Spleen (tissue), 11 donors: Measurements from ENCODE around the gene LIG4. TPM values are rescaled to one million over a fixed set of nuclear protein-coding genes. Genes with fewer than 3 reads are reported as not detected.
A peak's percentile ranks its signal among the peaks of the same experiment; 100 is the strongest.

Source experiments
- DNase-seq: peaks from one replicate; pipeline ENCODE4 v3.0.0-alpha.2; 2020
- H3K27ac ChIP-seq, 8 donors: fragments of 200-600 bp; sonication (generic) in 7 of 8; 1 replicate in 4 of 8; 2 replicates in 4 of 8; pipeline versions ENCODE4 v1.5.0 to v1.8.0; 2016 to 2021; ENCODE audit warnings: inconsistent platforms in 4 of 8, mild to moderate bottlenecking in 4 of 8, moderate library complexity in 1 of 8
- H3K27me3 ChIP-seq, 7 donors: fragments of 200-600 bp; sonication (generic) in 6 of 7; replicated peaks in 1 of 7; 1 replicate in 4 of 7; 2 replicates in 3 of 7; pipeline versions ENCODE4 v1.5.0 to v1.8.0; 2016 to 2021; ENCODE audit warnings: inconsistent platforms in 3 of 7, mild to moderate bottlenecking in 1 of 7
- H3K36me3 ChIP-seq, 6 donors: fragments of 200-600 bp; sonication (generic) in 5 of 6; 1 replicate in 4 of 6; 2 replicates in 2 of 6; pipeline versions ENCODE4 v1.5.0 to v1.8.0; 2016 to 2021; ENCODE audit warnings: inconsistent platforms in 2 of 6
- H3K4me1 ChIP-seq, 6 donors: fragments of 200-600 bp; sonication (generic) in 5 of 6; 1 replicate in 3 of 6; 2 replicates in 3 of 6; pipeline versions ENCODE4 v1.5.0 to v1.8.0; 2016 to 2021; ENCODE audit warnings: inconsistent platforms in 3 of 6
- H3K4me3 ChIP-seq, 8 donors: fragments of 200-600 bp; sonication (generic) in 7 of 8; 1 replicate in 4 of 8; 2 replicates in 4 of 8; pipeline versions ENCODE4 v1.5.0 to v1.8.0; 2016 to 2021; ENCODE audit warnings: inconsistent platforms in 4 of 8, mild to moderate bottlenecking in 4 of 8, moderate library complexity in 2 of 8
- H3K9me3 ChIP-seq, 8 donors: fragments of 200-600 bp; sonication (generic) in 7 of 8; 1 replicate in 4 of 8; 2 replicates in 4 of 8; pipeline versions ENCODE4 v1.5.0 to v1.8.0; 2016 to 2021; ENCODE audit warnings: inconsistent platforms in 4 of 8
- CTCF ChIP-seq, 11 experiments: fragments of 200-600 bp in 7 of 11; fragments of 450-650 bp in 4 of 11; sonication (generic) in 4 of 11; IDR thresholded peaks in 8 of 11; conservative IDR thresholded peaks in 3 of 11; 1 replicate in 7 of 11; 2 replicates in 4 of 11; pipeline versions ENCODE4 v1.4.0 to v1.8.0; 2016 to 2021; ENCODE audit warnings: antibody characterized with exemption in 11 of 11, inconsistent platforms in 4 of 11, mild to moderate bottlenecking in 1 of 11
- POLR2A ChIP-seq, 3 donors: fragments of 450-650 bp; IDR thresholded peaks; one replicate each; pipeline ENCODE4 v1.5.1; 2017; ENCODE audit warnings: antibody characterized with exemption in 3 of 3, mild to moderate bottlenecking in 1 of 3
- POLR2AphosphoS5 ChIP-seq, 3 donors: sonication (generic); formaldehyde crosslinking; IDR thresholded peaks; one replicate each; pipeline ENCODE4 v1.5.1; 2017; ENCODE audit warnings: antibody characterized with exemption in 3 of 3
- WGBS, 5 donors: extraction: QIAGEN DNeasy Blood & Tissue Kit in 3 of 5; methylation state at CpG; one replicate each; pipeline versions ENCODE4 v1.1.5 to v1.1.7; 2013 to 2018; 5-methylcytosine and 5-hydroxymethylcytosine counted together
- intact Hi-C: fragments of 100-400 bp; cut with DNase I; formaldehyde crosslinking; loops from one replicate; pipeline ENCODE4 v1.15.0; 2023; ENCODE audit warnings: low total_unique reads
- polyA plus RNA-seq, 3 donors: library from polyadenylated mRNA; stranded (reverse); fragments of 200-250 nt; gene quantifications; one replicate each; pipeline ENCODE4 v1.2.1, GENCODE V29; 2013
- total RNA-seq, 7 donors: library from RNA; depleted of rRNA in 3 of 7; stranded (reverse); fragments of >200 nt in 3 of 7; fragmentation: NEBNext Ultra II Directional in 4 of 7; extraction: Animal tissue kit (Norgen Biotek cat#: 25700) in 4 of 7; gene quantifications; one replicate each; pipeline versions ENCODE4 v1.1.0 to v1.2.1, GENCODE V29; 2016 to 2021
- donor health status: healthy with polysubstance abuse.
- donor health status: DM: no; HTN: no; CAD: no; lungs with moderate emphysema.
- donor health status: DM: no; HTN: no; CAD: no.
- donor health status: Bipolar disorder and iron deficiency.
- donor health status: healthy.
- donor health status: DM: no; HTN: no; CAD: no.
- donor health status: DM: yes; HTN: yes; CAD: no.

Gene LIG4
- total and polyA plus RNA-seq, 10 donors, result 9.7 to 16.0 (median 11.5) TPM

GRCh38 chr13:108182652-108183051, 32.7 kb downstream of the LIG4 start:
- Histone ChIP-seq H3K27me3 (no peaks in the 10 kb centered on the region), H3K9me3 (no peaks in the 10 kb centered on the region), H3K4me1 (peaks cover 0 to 9% (median 0%) of the 10 kb centered on the region in 6 donors), H3K27ac (no peak overlapping the region), H3K36me3 (no peaks in the 10 kb centered on the region), H3K4me3 (no peak overlapping the region)
- TF ChIP-seq CTCF (IDR thresholded peaks at IDR 0.05 in 8 of 11, conservative IDR thresholded peaks at IDR 0.05 in 3 of 11) (no peak), POLR2A (IDR thresholded peaks at IDR 0.05) (no peak), POLR2AphosphoS5 (IDR thresholded peaks at IDR 0.05) (no peak)
- 73 to 84% (median 79%) methylated on average over 3 of the region's 3 CpGs for WGBS, 5 donors
- intact Hi-C loops, result no loop called here
- no peak for DNase-seq

GRCh38 chr13:108178078-108178477, 37.3 kb downstream of the LIG4 start:
- intact Hi-C loops, result no loop called here
- WGBS, 5 donors, result 84 to 90% (median 86%) methylated on average over 9 of the region's 9 CpGs
- TF ChIP-seq POLR2A (IDR thresholded peaks at IDR 0.05), result no peak
- no peak for TF ChIP-seq CTCF (IDR thresholded peaks at IDR 0.05 in 8 of 11, conservative IDR thresholded peaks at IDR 0.05 in 3 of 11)
- no peak for TF ChIP-seq POLR2AphosphoS5 (IDR thresholded peaks at IDR 0.05)
- H3K36me3 ChIP-seq, result no peaks in the 10 kb centered on the region
- H3K4me1 ChIP-seq, result no peaks in the 10 kb centered on the region
- no peaks in the 10 kb centered on the region for H3K27me3 ChIP-seq
- H3K4me3 ChIP-seq, result no peak overlapping the region
- H3K27ac ChIP-seq, result no peak overlapping the region
- no peak for DNase-seq
- H3K9me3 ChIP-seq, result peaks cover 0 to 13% (median 4%) of the 10 kb centered on the region in 8 donors

- H3K4me3 ChIP-seq, result no peak overlapping the region
- H3K9me3 ChIP-seq, result peaks cover 0 to 22% (median 4%) of the 10 kb centered on the region in 8 donors
- DNase-seq, result no peak
- intact Hi-C loops, result no loop called here
- H3K4me1 ChIP-seq, result no peaks in the 10 kb centered on the region
- H3K27ac ChIP-seq, result no peak overlapping the region
- TF ChIP-seq POLR2AphosphoS5 (IDR thresholded peaks at IDR 0.05) (no peak), CTCF (IDR thresholded peaks at IDR 0.05 in 8 of 11, conservative IDR thresholded peaks at IDR 0.05 in 3 of 11) (peak in 8 of 11 experiments; percentile 9 to 56 (median 44))
- no peaks in the 10 kb centered on the region for H3K27me3 ChIP-seq
- 42 to 54% (median 51%) methylated on average over 8 of the region's 8 CpGs for WGBS, 5 donors
- no peaks in the 10 kb centered on the region for H3K36me3 ChIP-seq
Measured at GRCh38 chr13:108176685-108177274, 38.6 kb downstream of the LIG4 start.

GRCh38 chr13:108168929-108169328, 46.4 kb downstream of the LIG4 start:
- DNase-seq, result no peak
- intact Hi-C loops, result no loop called here
- Histone ChIP-seq H3K27me3 (no peaks in the 10 kb centered on the region), H3K9me3 (peaks cover 0 to 36% (median 18%) of the 10 kb centered on the region in 8 donors), H3K4me1 (no peaks in the 10 kb centered on the region), H3K36me3 (no peaks in the 10 kb centered on the region), H3K27ac (no peak overlapping the region), H3K4me3 (no peak overlapping the region)
- WGBS, 5 donors, result 47 to 90% (median 86%) methylated on average over 3 of the region's 3 CpGs
- no peak for TF ChIP-seq POLR2A (IDR thresholded peaks at IDR 0.05)
- no peak for TF ChIP-seq POLR2AphosphoS5 (IDR thresholded peaks at IDR 0.05)
- TF ChIP-seq CTCF (IDR thresholded peaks at IDR 0.05 in 8 of 11, conservative IDR thresholded peaks at IDR 0.05 in 3 of 11), result no peak
